C4-2B (cell line): ENCODE measurements around the gene XYLT1.

Source experiments
- H3K27ac ChIP-seq: fragments of 450-650 bp; 2 replicates; pipeline ENCODE4 v1.5.1; 2017
- ZFX ChIP-seq: fragments of 450-650 bp; IDR thresholded peaks from 2 replicates; pipeline ENCODE4 v1.6.1; 2017
- TF ChIP-seq, protein P1 (sequence below): fragments of 450-650 bp; conservative IDR thresholded peaks from 2 replicates; pipeline ENCODE4 v1.5.1; 2017; ENCODE audit warnings: mild to moderate bottlenecking

Gene XYLT1

GRCh38 chr16:17447101-17447569 lies 23.6 kb downstream of the XYLT1 start:
- TF ChIP-seq, protein P1, sequence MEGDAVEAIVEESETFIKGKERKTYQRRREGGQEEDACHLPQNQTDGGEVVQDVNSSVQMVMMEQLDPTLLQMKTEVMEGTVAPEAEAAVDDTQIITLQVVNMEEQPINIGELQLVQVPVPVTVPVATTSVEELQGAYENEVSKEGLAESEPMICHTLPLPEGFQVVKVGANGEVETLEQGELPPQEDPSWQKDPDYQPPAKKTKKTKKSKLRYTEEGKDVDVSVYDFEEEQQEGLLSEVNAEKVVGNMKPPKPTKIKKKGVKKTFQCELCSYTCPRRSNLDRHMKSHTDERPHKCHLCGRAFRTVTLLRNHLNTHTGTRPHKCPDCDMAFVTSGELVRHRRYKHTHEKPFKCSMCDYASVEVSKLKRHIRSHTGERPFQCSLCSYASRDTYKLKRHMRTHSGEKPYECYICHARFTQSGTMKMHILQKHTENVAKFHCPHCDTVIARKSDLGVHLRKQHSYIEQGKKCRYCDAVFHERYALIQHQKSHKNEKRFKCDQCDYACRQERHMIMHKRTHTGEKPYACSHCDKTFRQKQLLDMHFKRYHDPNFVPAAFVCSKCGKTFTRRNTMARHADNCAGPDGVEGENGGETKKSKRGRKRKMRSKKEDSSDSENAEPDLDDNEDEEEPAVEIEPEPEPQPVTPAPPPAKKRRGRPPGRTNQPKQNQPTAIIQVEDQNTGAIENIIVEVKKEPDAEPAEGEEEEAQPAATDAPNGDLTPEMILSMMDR, result no peak
- TF ChIP-seq ZFX, result no peak
- H3K27ac ChIP-seq, result no peak overlapping the region

DNA sequence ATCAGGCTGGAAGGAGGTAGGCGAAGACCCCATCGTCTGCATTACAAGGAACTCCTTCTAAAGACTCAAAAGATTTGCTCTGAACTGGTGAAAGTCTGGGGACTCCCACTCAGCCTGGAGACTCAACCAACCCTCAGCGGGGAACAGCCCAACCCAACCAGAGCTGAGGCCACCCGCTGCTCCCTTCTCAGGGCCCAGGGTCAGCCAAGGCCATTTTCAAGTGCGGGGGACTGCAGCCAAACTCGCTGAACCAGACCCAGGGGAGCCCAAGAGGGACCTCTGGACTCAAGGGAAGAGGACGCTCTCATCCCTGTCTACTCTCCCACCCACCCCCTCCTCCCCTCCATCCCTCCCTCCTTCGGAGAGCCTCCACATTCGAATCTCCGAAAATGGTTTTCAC lies 24.1 kb downstream of the XYLT1 start:
- H3K27ac ChIP-seq, result no peak overlapping the region
- TF ChIP-seq ZFX, result no peak
- TF ChIP-seq, protein P1, result no peak

- no peak overlapping the region for H3K27ac ChIP-seq
- TF ChIP-seq, protein P1, result no peak
- no peak for TF ChIP-seq ZFX
These were observed 25.3 kb downstream of the XYLT1 start for GRCh38 chr16:17445421-17445820.

DNA sequence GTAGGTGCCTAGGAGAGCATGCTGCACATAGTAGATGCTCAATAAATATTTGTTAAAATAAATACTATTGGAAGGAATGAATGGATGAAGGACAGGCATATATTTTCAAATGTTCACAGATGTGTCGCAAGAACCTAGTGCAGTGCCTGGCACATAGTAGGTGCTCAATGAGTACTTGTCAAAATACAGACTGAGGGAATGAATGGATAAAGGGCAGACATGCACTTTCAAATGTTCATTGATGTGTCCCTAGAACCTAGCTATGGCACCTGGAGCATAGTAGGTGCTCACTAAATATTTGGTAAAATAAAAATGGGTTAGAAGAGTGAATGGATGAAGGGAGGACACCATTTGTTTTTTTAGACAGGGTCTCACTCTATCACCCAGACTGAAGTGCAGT lies 26.1 kb downstream of the XYLT1 start:
- TF ChIP-seq ZFX, result no peak
- TF ChIP-seq, protein P1, result no peak
- H3K27ac ChIP-seq, result no peak overlapping the region

- TF ChIP-seq ZFX, result no peak
- TF ChIP-seq, protein P1, result no peak
- no peak overlapping the region for H3K27ac ChIP-seq
These were observed 30.6 kb downstream of the XYLT1 start for GRCh38 chr16:17440131-17440530.

DNA sequence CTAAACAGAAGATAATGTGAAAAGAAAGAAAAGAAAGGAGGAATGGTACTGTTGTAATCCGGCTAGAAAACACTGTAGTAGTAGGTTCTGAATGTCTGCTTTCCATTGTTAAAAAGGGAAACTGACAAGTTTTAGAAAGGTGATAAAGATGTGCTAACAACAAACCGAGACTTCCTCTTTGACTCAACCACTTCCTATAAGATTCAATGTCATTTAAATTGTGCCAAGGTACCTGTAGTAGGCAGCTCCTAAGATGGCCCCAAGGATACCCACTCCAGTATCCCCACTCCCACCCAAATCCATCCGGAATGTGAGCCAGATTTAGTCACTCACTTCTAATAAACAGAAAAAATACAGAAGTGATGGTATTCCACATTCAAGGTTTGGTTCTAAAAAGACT lies 31.2 kb downstream of the XYLT1 start:
- TF ChIP-seq, protein P1, result no peak
- TF ChIP-seq ZFX, result no peak
- H3K27ac ChIP-seq, result no peak overlapping the region

DNA sequence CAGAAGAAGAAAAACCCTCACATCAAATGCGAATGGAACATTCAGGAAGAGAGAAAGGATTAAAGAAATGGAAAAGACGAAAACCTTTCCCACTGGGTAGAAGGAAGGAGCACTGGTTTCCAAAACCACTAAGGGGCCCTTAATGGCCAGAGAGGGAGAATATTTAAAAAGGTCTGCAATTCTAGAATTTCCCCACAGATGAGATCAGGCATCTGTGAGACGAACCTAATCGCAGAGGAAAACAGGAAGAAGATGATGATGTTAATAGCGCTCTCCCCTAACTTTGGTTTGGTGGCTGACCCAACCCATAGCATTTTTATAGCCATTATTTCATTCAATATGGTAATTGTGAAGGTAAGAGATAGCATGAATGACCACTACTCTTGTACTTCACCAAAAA lies 32.8 kb downstream of the XYLT1 start:
- no peak for TF ChIP-seq ZFX
- TF ChIP-seq, protein P1, result no peak
- no peak overlapping the region for H3K27ac ChIP-seq
